Esophagus muscularis mucosa (tissue), 4 donors: ENCODE data around the gene ST6GALNAC3.

Source experiments
- EP300 ChIP-seq: sonication (generic); formaldehyde crosslinking; IDR thresholded peaks from one replicate; pipeline ENCODE4 v1.6.1; 2017; ENCODE audit warnings: antibody characterized with exemption
- POLR2A ChIP-seq: fragments of 450-650 bp; IDR thresholded peaks from one replicate; pipeline ENCODE4 v1.6.1; 2017; ENCODE audit warnings: antibody characterized with exemption, moderate library complexity, mild to moderate bottlenecking, low read depth
- POLR2AphosphoS5 ChIP-seq, 2 donors: sonication (generic); formaldehyde crosslinking; IDR thresholded peaks; one replicate each; pipeline ENCODE4 v1.6.1; 2017; ENCODE audit warnings: antibody characterized with exemption in 2 of 2
- TF ChIP-seq, protein P1 (sequence below), 3 experiments: fragments of 200-600 bp in 2 of 3; fragments of 450-650 bp in 1 of 3; sonication (generic) in 2 of 3; IDR thresholded peaks; one replicate each; pipeline ENCODE4 v1.5.1; 2017 to 2019; ENCODE audit warnings: antibody characterized with exemption in 3 of 3, mild to moderate bottlenecking in 2 of 3, moderate library complexity in 1 of 3

DNA sequence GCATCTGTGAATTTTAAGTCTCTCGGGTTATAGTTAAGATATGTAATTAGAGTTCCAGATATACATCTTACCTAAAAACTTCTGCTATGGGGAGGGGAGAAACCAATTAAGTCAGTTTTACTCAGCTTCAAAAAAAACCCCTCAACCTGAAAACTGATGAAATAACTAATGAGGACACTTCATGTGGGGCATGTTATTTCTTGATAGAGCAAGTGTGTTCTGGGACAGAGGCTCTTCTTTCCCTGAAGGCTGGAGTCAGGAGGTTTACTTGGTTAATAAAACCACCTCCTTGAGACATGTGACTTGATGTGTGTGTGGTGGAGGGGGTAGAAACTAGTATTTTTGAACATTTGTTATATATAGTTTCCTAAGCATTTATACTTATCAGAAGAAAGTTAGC, 479.7 kb downstream of the ST6GALNAC3 start:
- TF ChIP-seq, protein P1, sequence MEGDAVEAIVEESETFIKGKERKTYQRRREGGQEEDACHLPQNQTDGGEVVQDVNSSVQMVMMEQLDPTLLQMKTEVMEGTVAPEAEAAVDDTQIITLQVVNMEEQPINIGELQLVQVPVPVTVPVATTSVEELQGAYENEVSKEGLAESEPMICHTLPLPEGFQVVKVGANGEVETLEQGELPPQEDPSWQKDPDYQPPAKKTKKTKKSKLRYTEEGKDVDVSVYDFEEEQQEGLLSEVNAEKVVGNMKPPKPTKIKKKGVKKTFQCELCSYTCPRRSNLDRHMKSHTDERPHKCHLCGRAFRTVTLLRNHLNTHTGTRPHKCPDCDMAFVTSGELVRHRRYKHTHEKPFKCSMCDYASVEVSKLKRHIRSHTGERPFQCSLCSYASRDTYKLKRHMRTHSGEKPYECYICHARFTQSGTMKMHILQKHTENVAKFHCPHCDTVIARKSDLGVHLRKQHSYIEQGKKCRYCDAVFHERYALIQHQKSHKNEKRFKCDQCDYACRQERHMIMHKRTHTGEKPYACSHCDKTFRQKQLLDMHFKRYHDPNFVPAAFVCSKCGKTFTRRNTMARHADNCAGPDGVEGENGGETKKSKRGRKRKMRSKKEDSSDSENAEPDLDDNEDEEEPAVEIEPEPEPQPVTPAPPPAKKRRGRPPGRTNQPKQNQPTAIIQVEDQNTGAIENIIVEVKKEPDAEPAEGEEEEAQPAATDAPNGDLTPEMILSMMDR (IDR thresholded peaks at IDR 0.05) = no peak
- TF ChIP-seq POLR2AphosphoS5 (IDR thresholded peaks at IDR 0.05) = no peak
- TF ChIP-seq POLR2A = no peak
- TF ChIP-seq EP300 = no peak
